ENCODE results near the gene UBR4. TPM values are rescaled to one million over a fixed set of nuclear protein-coding genes. Genes with fewer than 3 reads are reported as not detected.

Gene UBR4
- polyA plus RNA-seq, 1 of the 3 experiments (the other 2 are of a cell fraction) = 68.7 TPM

DNA sequence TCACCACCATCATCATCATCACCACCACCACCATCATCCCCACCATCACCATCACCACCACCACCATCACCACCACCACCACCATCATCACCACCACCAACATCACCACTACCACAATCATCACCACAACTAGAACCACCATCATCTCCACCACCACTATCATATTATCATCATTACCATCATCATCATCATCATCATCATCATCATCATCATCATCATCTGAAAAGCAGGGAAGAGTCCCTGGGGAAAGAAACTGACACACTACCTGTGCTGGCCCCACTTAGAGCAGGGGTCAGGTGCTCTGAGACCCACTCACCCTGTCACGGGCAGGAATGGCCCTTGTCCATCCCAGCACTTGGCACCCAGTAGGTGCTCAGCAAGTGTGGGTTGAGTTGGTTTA, 148.7 kb downstream of the UBR4 start (continued):
- no peak for TF ChIP-seq YY1 (IDR thresholded peaks at IDR 0.05; ENCODE audit: low read depth)
- TF ChIP-seq GATA2 (CRISPR knock-in tag; IDR thresholded peaks at IDR 0.05) = no peak

GRCh38 chr1:19059773-19060172, 150.3 kb downstream of the UBR4 start:
- H3K9me2 ChIP-seq = no peaks in the 10 kb centered on the region
- 10% methylated on average over 3 of the region's 4 CpGs for WGBS (ENCODE audit: low lambda C conversion rate)
- no peaks in the 10 kb centered on the region for H3K27me3 ChIP-seq (ENCODE audit: insufficient read depth)
- no peaks in the 10 kb centered on the region for H3K9me3 ChIP-seq
- ChIA-PET POLR2A (no interaction called here), CTCF (interaction anchor here (2.6 kb wide), 1 partner anchor 176 kb away, joined by 9 read pairs; no protein-coding TSS in a partner anchor)
- no peaks in the 10 kb centered on the region for H3K79me2 ChIP-seq (ENCODE audit: insufficient read depth)
- H3F3A ChIP-seq (replicated peaks; ENCODE audit: insufficient read depth) = no peaks in the 10 kb centered on the region
- H3K4me3 ChIP-seq (ENCODE audit: low read depth in 2 of 2, low read length in 1 of 2) = no peak overlapping the region
- no peaks in the 10 kb centered on the region for H4K20me1 ChIP-seq (ENCODE audit: insufficient read depth)
- no peak overlapping the region for H3K4me2 ChIP-seq
- H2AFZ ChIP-seq (ENCODE audit: low read depth) = no peak overlapping the region
- no peak overlapping the region for H3K27ac ChIP-seq (ENCODE audit: low read depth in 2 of 2, low read length in 1 of 2)
- no peak for DNase-seq
- no peaks in the 10 kb centered on the region; a peak in 1 of 4 replicates for H3K4me1 ChIP-seq (ENCODE audit: control insufficient read depth in 1 of 2, insufficient read depth in 2 of 2, low read depth in 1 of 2, low read length in 1 of 2)
- no peak overlapping the region for H3K9ac ChIP-seq
- no peaks in the 10 kb centered on the region for H3K36me3 ChIP-seq (replicated peaks in 1 of 2; ENCODE audit: control insufficient read depth in 1 of 2, insufficient read depth in 2 of 2, low read length in 1 of 2)
- TF ChIP-seq CHD2 (IDR thresholded peaks at IDR 0.05; ENCODE audit: low read length, partially characterized antibody) = no peak

DNA sequence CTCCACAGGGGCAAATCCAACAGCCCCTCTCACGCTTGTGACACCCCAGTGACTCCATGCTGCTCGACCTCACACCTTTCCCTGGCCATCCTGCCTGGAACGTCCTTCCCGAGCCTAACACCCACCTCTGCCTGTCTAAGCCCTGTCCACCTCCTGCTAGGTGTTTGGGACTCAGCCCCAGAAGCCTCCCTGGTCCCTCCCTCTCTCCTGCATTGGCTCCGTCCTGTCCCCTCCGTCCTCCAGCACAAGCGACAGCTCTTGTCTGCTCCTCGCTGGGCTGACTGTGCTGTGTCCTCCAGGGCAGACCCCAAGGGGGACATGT, 151.6 kb downstream of the UBR4 start:
- CTCF ChIA-PET = interaction anchor here (1.0 to 2.6 kb wide), 2 partner anchors 151 to 174 kb away, joined by 3 to 9 read pairs; no protein-coding TSS in a partner anchor
- Histone ChIP-seq H3K4me3 (ENCODE audit: low read depth in 2 of 2, low read length in 1 of 2) (no peak overlapping the region), H3K9me3 (no peaks in the 10 kb centered on the region), H3K79me2 (ENCODE audit: insufficient read depth) (no peaks in the 10 kb centered on the region), H3F3A (replicated peaks; ENCODE audit: insufficient read depth) (no peaks in the 10 kb centered on the region), H3K4me2 (no peak overlapping the region), H3K9ac (no peak overlapping the region), H3K36me3 (replicated peaks in 1 of 2; ENCODE audit: control insufficient read depth in 1 of 2, insufficient read depth in 2 of 2, low read length in 1 of 2) (no peaks in the 10 kb centered on the region), H3K27me3 (ENCODE audit: insufficient read depth) (no peaks in the 10 kb centered on the region), H3K9me2 (no peaks in the 10 kb centered on the region), H3K27ac (ENCODE audit: low read depth in 2 of 2, low read length in 1 of 2) (no peak overlapping the region), H4K20me1 (ENCODE audit: insufficient read depth) (no peaks in the 10 kb centered on the region), H2AFZ (ENCODE audit: low read depth) (no peak overlapping the region), H3K4me1 (ENCODE audit: control insufficient read depth in 1 of 2, insufficient read depth in 2 of 2, low read depth in 1 of 2, low read length in 1 of 2) (no peaks in the 10 kb centered on the region; a peak in 2 of 4 replicates)
- no peak for DNase-seq
- TF ChIP-seq EP300 (IDR thresholded peaks at IDR 0.05; ENCODE audit: borderline replicate concordance in 1 of 2, low read depth in 1 of 2, low read length in 1 of 2) = no peak
- TF ChIP-seq YY1 (IDR thresholded peaks at IDR 0.05; ENCODE audit: low read depth) = no peak
- TF ChIP-seq PBX3 (IDR thresholded peaks at IDR 0.05) = no peak
- no peak for TF ChIP-seq RXRA (IDR thresholded peaks at IDR 0.05; ENCODE audit: borderline replicate concordance, low read depth)
- no peak for TF ChIP-seq MEF2A (IDR thresholded peaks at IDR 0.05; ENCODE audit: borderline replicate concordance, low read depth)
- TF ChIP-seq, protein P1, sequence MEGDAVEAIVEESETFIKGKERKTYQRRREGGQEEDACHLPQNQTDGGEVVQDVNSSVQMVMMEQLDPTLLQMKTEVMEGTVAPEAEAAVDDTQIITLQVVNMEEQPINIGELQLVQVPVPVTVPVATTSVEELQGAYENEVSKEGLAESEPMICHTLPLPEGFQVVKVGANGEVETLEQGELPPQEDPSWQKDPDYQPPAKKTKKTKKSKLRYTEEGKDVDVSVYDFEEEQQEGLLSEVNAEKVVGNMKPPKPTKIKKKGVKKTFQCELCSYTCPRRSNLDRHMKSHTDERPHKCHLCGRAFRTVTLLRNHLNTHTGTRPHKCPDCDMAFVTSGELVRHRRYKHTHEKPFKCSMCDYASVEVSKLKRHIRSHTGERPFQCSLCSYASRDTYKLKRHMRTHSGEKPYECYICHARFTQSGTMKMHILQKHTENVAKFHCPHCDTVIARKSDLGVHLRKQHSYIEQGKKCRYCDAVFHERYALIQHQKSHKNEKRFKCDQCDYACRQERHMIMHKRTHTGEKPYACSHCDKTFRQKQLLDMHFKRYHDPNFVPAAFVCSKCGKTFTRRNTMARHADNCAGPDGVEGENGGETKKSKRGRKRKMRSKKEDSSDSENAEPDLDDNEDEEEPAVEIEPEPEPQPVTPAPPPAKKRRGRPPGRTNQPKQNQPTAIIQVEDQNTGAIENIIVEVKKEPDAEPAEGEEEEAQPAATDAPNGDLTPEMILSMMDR (IDR thresholded peaks at IDR 0.05) = no peak
- no peak for TF ChIP-seq NFIC (IDR thresholded peaks at IDR 0.05; ENCODE audit: borderline replicate concordance)
- no peak for TF ChIP-seq RCOR1 (IDR thresholded peaks at IDR 0.05; ENCODE audit: low read length)
- TF ChIP-seq TEAD4 (IDR thresholded peaks at IDR 0.05; ENCODE audit: borderline replicate concordance, insufficient read depth) = no peak
- no peak for TF ChIP-seq NRF1 (IDR thresholded peaks at IDR 0.05; ENCODE audit: low read depth, low read length)
- POLR2A ChIA-PET = no interaction called here
- 68% methylated on average over 8 of the region's 8 CpGs for WGBS (ENCODE audit: low lambda C conversion rate)
